Stimulated activated CD8-positive, alpha-beta memory T cell treated with anti-CD3 and anti-CD28 coated beads, Interleukin-7, amount 100 ng/mL, for 48 hours (primary cell): ENCODE results near the gene RAET1L.
"Not testable (repeated sequence)": the region's sequence is repeated elsewhere in the genome, so short reads cannot be mapped to it uniquely, and the experiment has no call there.

Experiments
- DNase-seq, 2 donors: peaks; one replicate each; pipeline ENCODE4 v3.0.0-alpha.2; 2020; ENCODE audit warnings: low read depth in 1 of 2; ENCODE audit errors: extremely low read depth in 1 of 2

The RAET1L gene

GRCh38 chr6:150025201-150025917, at the start of gene RAET1L:
RAET1L (minus strand) TSS chr6:150025532; CDS start chr6:150025471, 61 bp downstream.
- DNase-seq: no peak

GRCh38 chr6:150075034-150075421, 49.7 kb upstream of the RAET1L start:
- DNase-seq: no peak

GRCh38 chr6:150074396-150075033, 49.2 kb upstream of the RAET1L start:
- not testable (repeated sequence) for DNase-seq

- peak; percentile 35 to 36 for DNase-seq
These were observed 46.9 kb upstream of the RAET1L start for GRCh38 chr6:150072201-150072600.

GRCh38 chr6:150070236-150070818, 45.0 kb upstream of the RAET1L start:
- no peak for DNase-seq

- no peak for DNase-seq
These were observed 44.4 kb upstream of the RAET1L start for GRCh38 chr6:150069706-150070105.

- peak; percentile 62 to 70 for DNase-seq
These were observed 43.7 kb upstream of the RAET1L start, which contains the start of gene ULBP3 for GRCh38 chr6:150068720-150069648. ULBP3 (minus strand) TSS chr6:150069121; CDS start chr6:150069066, 55 bp downstream.

- no peak for DNase-seq
These were observed 42.8 kb upstream of the RAET1L start for GRCh38 chr6:150068151-150068550.

- DNase-seq: no peak
These were observed 39.8 kb upstream of the RAET1L start for GRCh38 chr6:150065083-150065482.

GRCh38 chr6:150063640-150064039, 38.3 kb upstream of the RAET1L start:
- no peak for DNase-seq

- not testable (repeated sequence) for DNase-seq
These were observed 34.6 kb upstream of the RAET1L start for GRCh38 chr6:150059973-150060372.

GRCh38 chr6:150058986-150059385, 33.7 kb upstream of the RAET1L start:
- DNase-seq: no peak

- DNase-seq: no peak
These were observed 33.0 kb upstream of the RAET1L start for GRCh38 chr6:150058231-150058792.

GRCh38 chr6:150057501-150057951, 32.2 kb upstream of the RAET1L start:
- DNase-seq: no peak

- no peak for DNase-seq
These were observed 31.6 kb upstream of the RAET1L start for GRCh38 chr6:150056916-150057315.

GRCh38 chr6:150056156-150056555, 30.8 kb upstream of the RAET1L start:
- no peak for DNase-seq

GRCh38 chr6:150055131-150055530, 29.8 kb upstream of the RAET1L start:
- no peak for DNase-seq

- DNase-seq: no peak
These were observed 28.1 kb upstream of the RAET1L start for GRCh38 chr6:150053450-150053849.

- DNase-seq: no peak
These were observed 25.5 kb upstream of the RAET1L start for GRCh38 chr6:150050846-150051245.

- no peak for DNase-seq
These were observed 22.8 kb upstream of the RAET1L start for GRCh38 chr6:150048099-150048498.
